Measurements from ENCODE around the gene RAPGEF3.

RAPGEF3 gene

GRCh38 chr12:47785036-47785886, 26.6 kb upstream of the RAPGEF3 start:
- no peak overlapping the region for H3K9ac ChIP-seq (ENCODE audit: low read length in 5 of 5)
- no peaks in the 10 kb centered on the region for H3K27me3 ChIP-seq (ENCODE audit: control insufficient read depth in 5 of 5, insufficient read depth in 4 of 5, low read length in 5 of 5)
- no peak overlapping the region for H3K4me3 ChIP-seq (ENCODE audit: low read depth in 1 of 5, low read length in 5 of 5)
- H3K4me1 ChIP-seq (ENCODE audit: control insufficient read depth in 5 of 5, insufficient read depth in 5 of 5, low read length in 5 of 5), result peaks cover 0 to 8% (median 4%) of the 10 kb centered on the region in 5 donors
- peaks cover 0 to 96% (median 89%) of the 10 kb centered on the region in 5 donors for H3K36me3 ChIP-seq (ENCODE audit: control insufficient read depth in 5 of 5, insufficient read depth in 5 of 5, low read length in 5 of 5)
- no peak overlapping the region for H3K27ac ChIP-seq (ENCODE audit: low read depth, low read length)
- H3K9me3 ChIP-seq (ENCODE audit: control insufficient read depth in 5 of 5, low read length in 5 of 5), result no peaks in the 10 kb centered on the region

GRCh38 chr12:47783821-47784819, 25.4 kb upstream of the RAPGEF3 start:
- H3K4me3 ChIP-seq (ENCODE audit: low read depth in 1 of 5, low read length in 5 of 5), result no peak overlapping the region
- H3K36me3 ChIP-seq (ENCODE audit: control insufficient read depth in 5 of 5, insufficient read depth in 5 of 5, low read length in 5 of 5), result peaks cover 0 to 85% (median 78%) of the 10 kb centered on the region in 5 donors
- H3K27me3 ChIP-seq (ENCODE audit: control insufficient read depth in 5 of 5, insufficient read depth in 4 of 5, low read length in 5 of 5), result no peaks in the 10 kb centered on the region
- peaks cover 0 to 12% (median 8%) of the 10 kb centered on the region in 5 donors for H3K4me1 ChIP-seq (ENCODE audit: control insufficient read depth in 5 of 5, insufficient read depth in 5 of 5, low read length in 5 of 5)
- H3K9ac ChIP-seq (ENCODE audit: low read length in 5 of 5), result peak overlapping the region in 1 of 5 donors; percentile 8
- no peaks in the 10 kb centered on the region for H3K9me3 ChIP-seq (ENCODE audit: control insufficient read depth in 5 of 5, low read length in 5 of 5)
- no peak overlapping the region for H3K27ac ChIP-seq (ENCODE audit: low read depth, low read length)

GRCh38 chr12:47783024-47783755, 24.5 kb upstream of the RAPGEF3 start:
- Histone ChIP-seq H3K9ac (ENCODE audit: low read length in 5 of 5) (peak overlapping the region in 1 of 5 donors; percentile 14), H3K36me3 (ENCODE audit: control insufficient read depth in 5 of 5, insufficient read depth in 5 of 5, low read length in 5 of 5) (peaks cover 0 to 75% (median 68%) of the 10 kb centered on the region in 5 donors), H3K4me1 (ENCODE audit: control insufficient read depth in 5 of 5, insufficient read depth in 5 of 5, low read length in 5 of 5) (peaks cover 0 to 21% (median 18%) of the 10 kb centered on the region in 5 donors), H3K27me3 (ENCODE audit: control insufficient read depth in 5 of 5, insufficient read depth in 4 of 5, low read length in 5 of 5) (no peaks in the 10 kb centered on the region), H3K9me3 (ENCODE audit: control insufficient read depth in 5 of 5, low read length in 5 of 5) (no peaks in the 10 kb centered on the region), H3K27ac (ENCODE audit: low read depth, low read length) (no peak overlapping the region), H3K4me3 (ENCODE audit: low read depth in 1 of 5, low read length in 5 of 5) (no peak overlapping the region)

- Histone ChIP-seq H3K9me3 (ENCODE audit: control insufficient read depth in 5 of 5, low read length in 5 of 5) (no peaks in the 10 kb centered on the region), H3K27me3 (ENCODE audit: control insufficient read depth in 5 of 5, insufficient read depth in 4 of 5, low read length in 5 of 5) (no peaks in the 10 kb centered on the region), H3K4me1 (ENCODE audit: control insufficient read depth in 5 of 5, insufficient read depth in 5 of 5, low read length in 5 of 5) (peaks cover 2 to 29% (median 26%) of the 10 kb centered on the region in 5 donors), H3K9ac (ENCODE audit: low read length in 5 of 5) (no peak overlapping the region), H3K4me3 (ENCODE audit: low read depth in 1 of 5, low read length in 5 of 5) (no peak overlapping the region), H3K27ac (ENCODE audit: low read depth, low read length) (no peak overlapping the region), H3K36me3 (ENCODE audit: control insufficient read depth in 5 of 5, insufficient read depth in 5 of 5, low read length in 5 of 5) (peaks cover 0 to 67% (median 60%) of the 10 kb centered on the region in 5 donors)
Observed at GRCh38 chr12:47782372-47782770, 23.7 kb upstream of the RAPGEF3 start.

- Histone ChIP-seq H3K36me3 (ENCODE audit: control insufficient read depth in 5 of 5, insufficient read depth in 5 of 5, low read length in 5 of 5) (peaks cover 0 to 61% (median 54%) of the 10 kb centered on the region in 5 donors), H3K27me3 (ENCODE audit: control insufficient read depth in 5 of 5, insufficient read depth in 4 of 5, low read length in 5 of 5) (no peaks in the 10 kb centered on the region), H3K27ac (ENCODE audit: low read depth, low read length) (no peak overlapping the region), H3K9me3 (ENCODE audit: control insufficient read depth in 5 of 5, low read length in 5 of 5) (no peaks in the 10 kb centered on the region), H3K4me3 (ENCODE audit: low read depth in 1 of 5, low read length in 5 of 5) (no peak overlapping the region), H3K4me1 (ENCODE audit: control insufficient read depth in 5 of 5, insufficient read depth in 5 of 5, low read length in 5 of 5) (peaks cover 9 to 35% (median 32%) of the 10 kb centered on the region in 5 donors), H3K9ac (ENCODE audit: low read length in 5 of 5) (no peak overlapping the region)
Observed at GRCh38 chr12:47781479-47782371, 23.0 kb upstream of the RAPGEF3 start.

GRCh38 chr12:47779943-47780504, 21.3 kb upstream of the RAPGEF3 start:
- Histone ChIP-seq H3K4me1 (ENCODE audit: control insufficient read depth in 5 of 5, insufficient read depth in 5 of 5, low read length in 5 of 5) (peaks cover 13 to 51% (median 45%) of the 10 kb centered on the region in 5 donors), H3K4me3 (ENCODE audit: low read depth in 1 of 5, low read length in 5 of 5) (no peak overlapping the region), H3K9ac (ENCODE audit: low read length in 5 of 5) (no peak overlapping the region), H3K27ac (ENCODE audit: low read depth, low read length) (no peak overlapping the region), H3K9me3 (ENCODE audit: control insufficient read depth in 5 of 5, low read length in 5 of 5) (no peaks in the 10 kb centered on the region), H3K27me3 (ENCODE audit: control insufficient read depth in 5 of 5, insufficient read depth in 4 of 5, low read length in 5 of 5) (no peaks in the 10 kb centered on the region), H3K36me3 (ENCODE audit: control insufficient read depth in 5 of 5, insufficient read depth in 5 of 5, low read length in 5 of 5) (peaks cover 0 to 44% (median 37%) of the 10 kb centered on the region in 5 donors)

GRCh38 chr12:47779301-47779942, 20.7 kb upstream of the RAPGEF3 start:
- Histone ChIP-seq H3K27ac (ENCODE audit: low read depth, low read length) (no peak overlapping the region), H3K4me1 (ENCODE audit: control insufficient read depth in 5 of 5, insufficient read depth in 5 of 5, low read length in 5 of 5) (peaks cover 13 to 57% (median 51%) of the 10 kb centered on the region in 5 donors), H3K4me3 (ENCODE audit: low read depth in 1 of 5, low read length in 5 of 5) (no peak overlapping the region)

GRCh38 chr12:47778881-47779280, 20.2 kb upstream of the RAPGEF3 start:
- H3K9ac ChIP-seq (ENCODE audit: low read length in 5 of 5), result no peak overlapping the region
- H3K27me3 ChIP-seq (ENCODE audit: control insufficient read depth in 5 of 5, insufficient read depth in 4 of 5, low read length in 5 of 5), result no peaks in the 10 kb centered on the region
- no peaks in the 10 kb centered on the region for H3K9me3 ChIP-seq (ENCODE audit: control insufficient read depth in 5 of 5, low read length in 5 of 5)
- H3K4me3 ChIP-seq (ENCODE audit: low read depth in 1 of 5, low read length in 5 of 5), result no peak overlapping the region
- H3K27ac ChIP-seq (ENCODE audit: low read depth, low read length), result no peak overlapping the region
- peaks cover 0 to 32% (median 25%) of the 10 kb centered on the region in 5 donors for H3K36me3 ChIP-seq (ENCODE audit: control insufficient read depth in 5 of 5, insufficient read depth in 5 of 5, low read length in 5 of 5)
- H3K4me1 ChIP-seq (ENCODE audit: control insufficient read depth in 5 of 5, insufficient read depth in 5 of 5, low read length in 5 of 5), result peaks cover 13 to 62% (median 55%) of the 10 kb centered on the region in 5 donors

More at GRCh38 chr12:47779301-47779942, 20.7 kb upstream of the RAPGEF3 start:
- Histone ChIP-seq H3K9me3 (ENCODE audit: control insufficient read depth in 5 of 5, low read length in 5 of 5) (no peaks in the 10 kb centered on the region), H3K27me3 (ENCODE audit: control insufficient read depth in 5 of 5, insufficient read depth in 4 of 5, low read length in 5 of 5) (no peaks in the 10 kb centered on the region), H3K36me3 (ENCODE audit: control insufficient read depth in 5 of 5, insufficient read depth in 5 of 5, low read length in 5 of 5) (peaks cover 0 to 38% (median 31%) of the 10 kb centered on the region in 5 donors), H3K9ac (ENCODE audit: low read length in 5 of 5) (no peak overlapping the region)
